IMR-90 (cell line): Measurements from ENCODE around the gene PHC2. TPM values are rescaled to one million over a fixed set of nuclear protein-coding genes. Genes with fewer than 3 reads are reported as not detected.

Source experiments
- ATAC-seq: fragments of 200-7000 bp; cut with Tn5 transposase; 2 replicates; pipeline ENCODE4 v1.9.1; 2020; ENCODE audit warnings: low read depth, mild to moderate bottlenecking, moderate library complexity
- BruUV-seq: library from RNA; stranded (reverse); fragments of 400-500 nt; replicated peaks from 2 replicates; lab custom pipeline; 2021; lab: Mats Ljungman, UMichigan
- CTCF ChIA-PET: fragments of 300-600 bp; formaldehyde crosslinking; extraction: SDS; loops from one replicate; lab custom pipeline; 2021; ENCODE audit warnings: antibody characterized with exemption; lab: Yijun Ruan, JAX
- POLR2A ChIA-PET: fragments of 300-600 bp; sonication (Branson Sonifier 250); formaldehyde crosslinking; loops from one replicate; lab custom pipeline; 2022; ENCODE audit warnings: antibody characterized with exemption; ENCODE audit not compliant: unreplicated experiment; lab: Charles Lee
- DNase-seq: peaks from one replicate; pipeline ENCODE4 v3.0.0; 2013
- H2AFZ ChIP-seq: replicated peaks from 2 replicates; pipeline ENCODE3; 2013; ENCODE audit warnings: low read length, mild to moderate bottlenecking; ENCODE audit not compliant: poor library complexity
- H2AK5ac ChIP-seq: 2 replicates; pipeline ENCODE4 v1.6.1; 2013; ENCODE audit warnings: low read depth, low read length, inconsistent platforms
- H2AK9ac ChIP-seq: replicated peaks from 2 replicates; pipeline ENCODE3; 2013; ENCODE audit warnings: mild to moderate bottlenecking, low read depth, low read length, moderate library complexity; ENCODE audit not compliant: poor library complexity
- H2BK120ac ChIP-seq: 2 replicates; pipeline ENCODE4 v1.6.1; 2013; ENCODE audit warnings: low read depth, low read length, inconsistent platforms
- H2BK15ac ChIP-seq: 3 replicates; pipeline ENCODE4 v1.6.1; 2013; ENCODE audit warnings: low read depth, low read length, inconsistent platforms
- H2BK20ac ChIP-seq: 2 replicates; pipeline ENCODE4 v1.6.1; 2013; ENCODE audit warnings: low read depth, mild to moderate bottlenecking, inconsistent platforms, low read length, moderate library complexity
- H2BK5ac ChIP-seq: 2 replicates; pipeline ENCODE4 v1.6.1; 2013; ENCODE audit warnings: mild to moderate bottlenecking, low read depth, low read length, inconsistent platforms; ENCODE audit not compliant: poor library complexity, severe bottlenecking
- H3K14ac ChIP-seq: replicated peaks from 2 replicates; pipeline ENCODE4 v1.6.1; 2013; ENCODE audit warnings: low read depth, low read length, inconsistent platforms
- H3K18ac ChIP-seq: 2 replicates; pipeline ENCODE4 v1.6.1; 2013; ENCODE audit warnings: low read depth, low read length, control low read depth
- H3K23ac ChIP-seq: 2 replicates; pipeline ENCODE4 v1.6.1; 2013; ENCODE audit warnings: low read depth, low read length, inconsistent platforms
- H3K27ac ChIP-seq: 2 replicates; pipeline ENCODE4 v1.5.1; 2013; ENCODE audit warnings: mild to moderate bottlenecking, control low read depth, low read length; ENCODE audit not compliant: insufficient read depth
- H3K27me3 ChIP-seq: 2 replicates; pipeline ENCODE4 v1.6.1; 2013; ENCODE audit warnings: low read length; ENCODE audit not compliant: control insufficient read depth, insufficient read depth
- H3K36me3 ChIP-seq: 2 replicates; pipeline ENCODE4 v1.6.1; 2013; ENCODE audit warnings: low read length, mixed read lengths; ENCODE audit not compliant: control insufficient read depth, insufficient read depth
- H3K4ac ChIP-seq: 2 replicates; pipeline ENCODE4 v1.6.1; 2013; ENCODE audit warnings: low read depth, low read length, inconsistent platforms
- H3K4me1 ChIP-seq: 2 replicates; pipeline ENCODE4 v1.6.1; 2013; ENCODE audit warnings: low read length, mixed read lengths; ENCODE audit not compliant: control insufficient read depth, insufficient read depth
- H3K4me2 ChIP-seq: 2 replicates; pipeline ENCODE4 v1.6.1; 2013; ENCODE audit warnings: low read depth, mild to moderate bottlenecking, control low read depth, low read length, moderate library complexity
- H3K4me3 ChIP-seq: 2 replicates; pipeline ENCODE4 v1.5.1; 2013; ENCODE audit warnings: low read depth, mild to moderate bottlenecking, control low read depth, low read length, moderate library complexity; ENCODE audit not compliant: insufficient read depth
- H3K56ac ChIP-seq: 2 replicates; pipeline ENCODE4 v1.6.1; 2013; ENCODE audit warnings: low read length, inconsistent platforms; ENCODE audit not compliant: insufficient read depth; ENCODE audit errors: extremely low read depth
- H3K79me1 ChIP-seq, 2 experiments: 2 replicates each; pipeline ENCODE4 v1.6.1; 2013; ENCODE audit warnings: low read length in 2 of 2, inconsistent platforms in 1 of 2, low read depth in 1 of 2
- H3K9ac ChIP-seq: 2 replicates; pipeline ENCODE4 v1.6.1; 2013; ENCODE audit warnings: low read depth, low read length, control low read depth
- H3K9me1 ChIP-seq: 2 replicates; pipeline ENCODE4 v1.6.1; 2013; ENCODE audit warnings: low read length, inconsistent platforms; ENCODE audit not compliant: insufficient read depth
- H3K9me3 ChIP-seq: 2 replicates; pipeline ENCODE4 v1.6.1; 2013; ENCODE audit warnings: low read length; ENCODE audit not compliant: control insufficient read depth, insufficient read depth
- H4K20me1 ChIP-seq: 2 replicates; pipeline ENCODE4 v1.6.1; 2013; ENCODE audit warnings: low read length, inconsistent platforms; ENCODE audit not compliant: insufficient read depth
- H4K5ac ChIP-seq: 2 replicates; pipeline ENCODE4 v1.6.1; 2013; ENCODE audit warnings: mild to moderate bottlenecking, low read depth, low read length, control low read depth
- H4K8ac ChIP-seq, 2 experiments: 2 replicates each; pipeline ENCODE4 v1.6.1; 2013; ENCODE audit warnings: low read depth in 2 of 2, low read length in 2 of 2, control low read depth in 1 of 2, inconsistent platforms in 1 of 2
- H4K91ac ChIP-seq: 2 replicates; pipeline ENCODE4 v1.6.1; 2013; ENCODE audit warnings: low read depth, low read length, inconsistent platforms; ENCODE audit not compliant: insufficient read depth
- BHLHE40 ChIP-seq: fragments of 150-350 bp; IDR thresholded peaks from 2 replicates; pipeline ENCODE4 v1.6.1; 2016; ENCODE audit warnings: mild to moderate bottlenecking, low read depth, low read length
- CEBPB ChIP-seq: IDR thresholded peaks from 2 replicates; pipeline ENCODE4 v1.6.1; 2012; ENCODE audit warnings: low read depth, low read length, improper control_type of control experiment
- CHD1 ChIP-seq: IDR thresholded peaks from 2 replicates; pipeline ENCODE4 v1.6.1; 2012; ENCODE audit warnings: low read depth, low read length, improper control_type of control experiment
- CTCF ChIP-seq: conservative IDR thresholded peaks from 2 replicates; pipeline ENCODE4 v1.5.1; 2012; ENCODE audit warnings: mild to moderate bottlenecking, low read depth, low read length, improper control_type of control experiment
- ELK1 ChIP-seq: fragments of 150-350 bp; IDR thresholded peaks from 2 replicates; pipeline ENCODE4 v1.6.1; 2016; ENCODE audit warnings: low read depth, mild to moderate bottlenecking, low read length, moderate library complexity, borderline replicate concordance
- FOS ChIP-seq: fragments of 150-350 bp; IDR thresholded peaks from 2 replicates; pipeline ENCODE4 v1.6.1; 2016; ENCODE audit warnings: low read depth, low read length
- MAFK ChIP-seq: IDR thresholded peaks from 2 replicates; pipeline ENCODE4 v1.6.1; 2012; ENCODE audit warnings: low read depth, low read length, improper control_type of control experiment
- MAZ ChIP-seq: IDR thresholded peaks from 2 replicates; pipeline ENCODE4 v1.6.1; 2012; ENCODE audit warnings: low read depth, mild to moderate bottlenecking, low read length, improper control_type of control experiment, moderate library complexity, borderline replicate concordance
- NFE2L2 ChIP-seq: fragments of 150-350 bp; IDR thresholded peaks from 2 replicates; pipeline ENCODE4 v1.6.1; 2016; ENCODE audit warnings: low read depth, mild to moderate bottlenecking, low read length
- POLR2A ChIP-seq: IDR thresholded peaks from 2 replicates; pipeline ENCODE4 v1.6.1; 2012; ENCODE audit warnings: mild to moderate bottlenecking, low read depth, low read length
- RAD21 ChIP-seq: IDR thresholded peaks from 2 replicates; pipeline ENCODE4 v1.6.1; 2012; ENCODE audit warnings: low read length, improper control_type of control experiment
- RCOR1 ChIP-seq: IDR thresholded peaks from 2 replicates; pipeline ENCODE4 v1.6.1; 2012; ENCODE audit warnings: mild to moderate bottlenecking, low read length, improper control_type of control experiment; ENCODE audit not compliant: insufficient replicate concordance
- SMC3 ChIP-seq: fragments of 150-350 bp; IDR thresholded peaks from 2 replicates; pipeline ENCODE4 v1.6.1; 2016; ENCODE audit warnings: low read depth, mild to moderate bottlenecking, antibody characterized with exemption, low read length, moderate library complexity
- USF2 ChIP-seq: fragments of 150-350 bp; IDR thresholded peaks from 2 replicates; pipeline ENCODE4 v1.6.1; 2017; ENCODE audit warnings: mild to moderate bottlenecking, antibody characterized with exemption, low read length, low read depth
- WGBS, 2 experiments: methylation state at CpG; one replicate each; pipeline versions ENCODE4 v1.1.5 to v1.1.7; 2013; ENCODE audit warnings: missing lambda C conversion rate in 2 of 2; ENCODE audit not compliant: insufficient read length in 1 of 2; ENCODE audit errors: extremely low coverage in 2 of 2; 5-methylcytosine and 5-hydroxymethylcytosine counted together
- dilution Hi-C: fragments of 300-500 bp; cut with HindIII; formaldehyde crosslinking; loops from one replicate; pipeline ENCODE4 v1.14.3; 2018; ENCODE audit warnings: low sequenced_read_pairs; ENCODE audit not compliant: unreplicated experiment
- in situ Hi-C: fragments of 300-500 bp; cut with MboI; formaldehyde crosslinking; loops from 3 replicates; pipeline ENCODE4 v1.14.3; 2019; ENCODE audit warnings: low sequenced_read_pairs, inconsistent platforms, mixed read lengths
- intact Hi-C: fragments of 100-400 bp; cut with micrococcal nuclease; formaldehyde crosslinking; loops from 2 replicates; pipeline ENCODE4 v1.10.0; 2022
- polyA plus RNA-seq, 3 experiments: library from polyadenylated mRNA; depleted of rRNA; stranded (reverse); fragments of >200 nt; gene quantifications; 2 replicates each; pipeline ENCODE4 v1.2.3, GENCODE V29; 2012; ENCODE audit warnings: low replicate concordance in 1 of 3
- total RNA-seq: library from RNA; depleted of rRNA; stranded (reverse); fragments of >200 nt; gene quantifications from 2 replicates; pipeline ENCODE4 v1.2.3, GENCODE V29; 2012

PHC2 gene
- total and polyA plus RNA-seq, 2 of the 4 experiments (the other 2 are of a cell fraction), result 46.4 to 98.1 TPM

GRCh38 chr1:33470495-33471012, 39.7 kb upstream of the PHC2 start:
- Histone ChIP-seq H3K23ac (no peak overlapping the region), H3K4me3 (no peak overlapping the region), H3K9me1 (peaks cover 27% of the 10 kb centered on the region), H4K20me1 (no peaks in the 10 kb centered on the region), H3K18ac (peak overlapping the region; percentile 35), H3K27ac (peak overlapping the region; percentile 58), H2AFZ (peak overlapping the region; percentile 93), H2BK15ac (peak overlapping the region; percentile 55; the same call in 1 of the 3 replicates), H3K27me3 (no peaks in the 10 kb centered on the region), H2BK20ac (peak overlapping the region; percentile 76; the same call in 1 of the 2 replicates), H3K4me1 (peaks cover 16% of the 10 kb centered on the region), H3K4ac (peak overlapping the region; percentile 70), H4K91ac (0 out of 2 replicates have a peak overlapping the region, but pooled peaks have one; percentile 3), H3K79me1 (peaks cover 17 to 27% of the 10 kb centered on the region in 2 experiments), H3K14ac (peak overlapping the region; percentile 46; the same call in 1 of the 2 replicates), H2AK5ac (peak overlapping the region; percentile 29; the same call in 1 of the 2 replicates), H3K36me3 (no peaks in the 10 kb centered on the region), H4K8ac (peak overlapping the region in 1 of 2 experiments; percentile 74; a peak in 1 of 4 replicates), H3K4me2 (peak overlapping the region; percentile 46), H4K5ac (peak overlapping the region; percentile 58), H3K56ac (no peak overlapping the region), H2BK120ac (peak overlapping the region; percentile 65), H2AK9ac (peak overlapping the region; percentile 38), H3K9ac (peak overlapping the region; percentile 41; the same call in 1 of the 2 replicates), H2BK5ac (peak overlapping the region; percentile 72), H3K9me3 (no peaks in the 10 kb centered on the region)
- in situ Hi-C loops (no loop called here), dilution Hi-C loops (no loop called here), intact Hi-C loops (loop anchor here (1.0 to 5.0 kb wide), 6 partner anchors 103 to 343 kb away; partner anchors contain the start of gene TRIM62)
- BruUV-seq, result no TSS peak
- ATAC-seq (peak; percentile 73), DNase-seq (peak; percentile 88)
- no CpG with 5 or more reads among the region's 11 CpGs for WGBS, 2 experiments
- ChIA-PET CTCF (interaction anchor here (0.6 to 3.1 kb wide), 7 partner anchors 12 to 175 kb away, joined by 3 to 26 read pairs (median 8); no protein-coding TSS in a partner anchor), POLR2A (no interaction called here)
- TF ChIP-seq USF2, result peak; percentile 74
- no peak for TF ChIP-seq ELK1
- no peak for TF ChIP-seq CHD1
- no peak for TF ChIP-seq MAFK
- TF ChIP-seq RCOR1, result no peak
- no peak for TF ChIP-seq NFE2L2
- TF ChIP-seq SMC3, result peak; percentile 88
- TF ChIP-seq RAD21, result peak; percentile 97
- TF ChIP-seq POLR2A, result 0 out of 2 replicates have a peak, but pooled peaks have one; percentile 24
- TF ChIP-seq CEBPB, result no peak; the same call in 1 of the 2 replicates
- no peak for TF ChIP-seq FOS
- peak; percentile 95 for TF ChIP-seq CTCF
- no peak; the same call in 1 of the 2 replicates for TF ChIP-seq BHLHE40
- no peak; the same call in 1 of the 2 replicates for TF ChIP-seq MAZ
